Stomach (tissue), 9 donors: ENCODE results near the gene SLC25A1. TPM values are rescaled to one million over a fixed set of nuclear protein-coding genes. Genes with fewer than 3 reads are reported as not detected.

Source experiments
- DNase-seq, 2 donors: peaks; one replicate each; pipeline versions ENCODE4 v3.0.0 to v3.0.0-alpha.2; 2013 to 2019
- H3K27ac ChIP-seq, 5 donors: fragments of 200-600 bp in 4 of 5; sonication (generic) in 4 of 5; one replicate each; pipeline ENCODE4 v1.5.1; 2013 to 2019; ENCODE audit warnings: mild to moderate bottlenecking in 1 of 5, moderate library complexity in 1 of 5
- H3K27me3 ChIP-seq, 3 donors: fragments of 200-600 bp; sonication (generic); one replicate each; pipeline ENCODE4 v1.5.1; 2017 to 2019; ENCODE audit warnings: mixed run types in 1 of 3
- H3K36me3 ChIP-seq, 4 donors: fragments of 200-600 bp; sonication (generic); 1 replicate in 3 of 4; 2 replicates in 1 of 4; pipeline ENCODE4 v1.5.1; 2016 to 2019
- H3K4me1 ChIP-seq, 4 donors: fragments of 200-600 bp; sonication (generic); one replicate each; pipeline ENCODE4 v1.5.1; 2016 to 2019
- H3K4me3 ChIP-seq, 4 donors: fragments of 200-600 bp; sonication (generic) in 3 of 4; one replicate each; pipeline ENCODE4 v1.5.1; 2016 to 2019; ENCODE audit warnings: mild to moderate bottlenecking in 1 of 4
- H3K9me3 ChIP-seq, 4 donors: fragments of 200-600 bp; sonication (generic); one replicate each; pipeline ENCODE4 v1.5.1; 2016 to 2019
- CTCF ChIP-seq, 7 experiments: fragments of 450-650 bp in 4 of 7; fragments of 200-600 bp in 3 of 7; sonication (generic) in 3 of 7; IDR thresholded peaks; one replicate each; pipeline ENCODE4 v1.5.1; 2016 to 2019; ENCODE audit warnings: antibody characterized with exemption in 7 of 7, control low read depth in 2 of 7, mild to moderate bottlenecking in 1 of 7
- EP300 ChIP-seq: sonication (generic); formaldehyde crosslinking; IDR thresholded peaks from one replicate; pipeline ENCODE4 v1.6.1; 2017; ENCODE audit warnings: antibody characterized with exemption
- POLR2A ChIP-seq, 4 donors: fragments of 450-650 bp; IDR thresholded peaks; one replicate each; pipeline ENCODE4 v1.6.1; 2016; ENCODE audit warnings: antibody characterized with exemption in 4 of 4, control low read depth in 2 of 4, mild to moderate bottlenecking in 1 of 4, moderate library complexity in 1 of 4
- POLR2AphosphoS5 ChIP-seq, 3 donors: sonication (generic); formaldehyde crosslinking; IDR thresholded peaks; one replicate each; pipeline ENCODE4 v1.6.1; 2016; ENCODE audit warnings: antibody characterized with exemption in 3 of 3
- whole genome bisulfite sequencing, 5 donors: extraction: QIAGEN DNeasy Blood & Tissue Kit in 3 of 5; methylation state at CpG; one replicate each; pipeline versions ENCODE4 v1.1.5 to v1.1.7; 2013 to 2018; 5-methylcytosine and 5-hydroxymethylcytosine counted together
- intact Hi-C: fragments of 100-400 bp; cut with DNase I; formaldehyde crosslinking; loops from one replicate; pipeline ENCODE4 v1.15.1; 2023; ENCODE audit warnings: low total_unique reads
- polyA plus RNA-seq, 3 donors: library from polyadenylated mRNA; stranded (reverse); fragments of 200-250 nt; gene quantifications; one replicate each; pipeline ENCODE4 v1.2.3, GENCODE V29; 2013
- total RNA-seq, 5 donors: library from RNA; depleted of rRNA; stranded (reverse); fragments of >200 nt; gene quantifications; one replicate each; pipeline versions ENCODE4 v1.1.0 to v1.2.3, GENCODE V29; 2014 to 2016
- donor health status: healthy with polysubstance abuse.
- donor health status: Bipolar disorder and iron deficiency.
- donor health status: healthy.

The SLC25A1 gene
- total and polyA plus RNA-seq, 8 donors: 1.2 to 165 (median 54.3) TPM

- H3K9me3 ChIP-seq: peaks cover 0 to 4% (median 0%) of the 10 kb centered on the region in 4 donors
- H3K4me3 ChIP-seq: peak within 1 kb of the TSS; percentile 17 to 43 (median 38)
- TF ChIP-seq EP300: no peak
- TF ChIP-seq POLR2AphosphoS5 (IDR thresholded peaks at IDR 0.05): no peak
- TF ChIP-seq POLR2A (IDR thresholded peaks at IDR 0.05): no peak
- TF ChIP-seq CTCF (IDR thresholded peaks at IDR 0.05): no peak
- H3K36me3 ChIP-seq: no peaks in the 10 kb centered on the region
- peaks cover 26 to 77% (median 53%) of the 10 kb centered on the region in 3 donors for H3K27me3 ChIP-seq
- H3K4me1 ChIP-seq: peaks cover 0 to 22% (median 15%) of the 10 kb centered on the region in 4 donors
- no peak for DNase-seq
- 1 to 3% (median 2%) methylated on average over 26 to 58 of the region's 59 CpGs; no CpG with 5 or more reads in 1 of the 5 donors for WGBS, 5 donors
- H3K27ac ChIP-seq: no peak within 1 kb of the TSS
- intact Hi-C loops: no loop called here
These were observed 28.5 kb downstream of the SLC25A1 start, which contains the start of gene GSC2 for GRCh38 chr22:19149991-19150390. Gene GSC2 (minus strand): TSS chr22:19150292. CDS start chr22:19150283, 9 bp downstream.

- TF ChIP-seq POLR2A (IDR thresholded peaks at IDR 0.05) (no peak), EP300 (no peak), POLR2AphosphoS5 (IDR thresholded peaks at IDR 0.05) (no peak)
- Histone ChIP-seq H3K36me3 (no peaks in the 10 kb centered on the region), H3K4me1 (peaks cover 0 to 22% (median 15%) of the 10 kb centered on the region in 4 donors), H3K27ac (no peak overlapping the region), H3K4me3 (peak overlapping the region; percentile 17 to 43 (median 38)), H3K27me3 (peaks cover 26 to 72% (median 53%) of the 10 kb centered on the region in 3 donors), H3K9me3 (peaks cover 0 to 4% (median 0%) of the 10 kb centered on the region in 4 donors)
- intact Hi-C loops: no loop called here
- DNase-seq: peak in 1 of 2 donors; percentile 47
- 2 to 5% (median 4%) methylated on average over 19 to 92 of the region's 92 CpGs for WGBS, 5 donors
These were observed 29.3 kb downstream of the SLC25A1 start for GRCh38 chr22:19149047-19149883.

GRCh38 chr22:19148417-19149046, 30.0 kb downstream of the SLC25A1 start:
- WGBS, 5 donors: 25 to 60% (median 37%) methylated on average over 13 to 33 of the region's 33 CpGs
- peaks cover 26 to 64% (median 53%) of the 10 kb centered on the region in 3 donors for H3K27me3 ChIP-seq
- no peak overlapping the region for H3K27ac ChIP-seq
- H3K4me3 ChIP-seq: peak overlapping the region in 1 of 4 donors; percentile 42
- no peaks in the 10 kb centered on the region for H3K36me3 ChIP-seq
- DNase-seq: no peak
- intact Hi-C loops: no loop called here
- H3K4me1 ChIP-seq: peaks cover 5 to 28% (median 21%) of the 10 kb centered on the region in 4 donors
- H3K9me3 ChIP-seq: peaks cover 0 to 4% (median 0%) of the 10 kb centered on the region in 4 donors
- TF ChIP-seq CTCF (IDR thresholded peaks at IDR 0.05) (no peak), EP300 (no peak), POLR2AphosphoS5 (IDR thresholded peaks at IDR 0.05) (no peak), POLR2A (IDR thresholded peaks at IDR 0.05) (no peak)

- DNase-seq: no peak
- H3K36me3 ChIP-seq: peaks cover 0 to 7% (median 5%) of the 10 kb centered on the region in 4 donors
- intact Hi-C loops: no loop called here
- H3K27ac ChIP-seq: no peak overlapping the region
- H3K27me3 ChIP-seq: peaks cover 26 to 52% (median 44%) of the 10 kb centered on the region in 3 donors
- TF ChIP-seq CTCF (IDR thresholded peaks at IDR 0.05) (no peak), EP300 (no peak), POLR2AphosphoS5 (IDR thresholded peaks at IDR 0.05) (no peak), POLR2A (IDR thresholded peaks at IDR 0.05) (no peak)
- H3K4me3 ChIP-seq: no peak overlapping the region
- H3K9me3 ChIP-seq: peaks cover 0 to 4% (median 0%) of the 10 kb centered on the region in 4 donors
- WGBS, 5 donors: 25 to 36% (median 28%) methylated on average over 8 to 9 of the region's 9 CpGs
- H3K4me1 ChIP-seq: peaks cover 9 to 35% (median 26%) of the 10 kb centered on the region in 4 donors
These were observed 31.2 kb downstream of the SLC25A1 start for GRCh38 chr22:19147195-19147780.
